PFSK-1 (cell line): Measurements from ENCODE around the gene AADAT.

Source experiments
- SIN3A ChIP-seq: IDR thresholded peaks from 2 replicates; pipeline ENCODE4 v1.6.1; 2012; ENCODE audit warnings: mild to moderate bottlenecking, low read length, moderate library complexity, borderline replicate concordance; ENCODE audit not compliant: insufficient read depth
- TAF1 ChIP-seq: IDR thresholded peaks from 2 replicates; pipeline ENCODE4 v1.6.1; 2012; ENCODE audit warnings: low read length, control low read depth, borderline replicate concordance; ENCODE audit not compliant: insufficient read depth
- TF ChIP-seq, protein P1 (sequence below), 2 experiments: IDR thresholded peaks; 2 replicates each; pipeline versions ENCODE4 v1.6.1 to v1.8.0; 2011 to 2012; ENCODE audit warnings: low read depth in 2 of 2, low read length in 2 of 2, control low read depth in 1 of 2, inconsistent platforms in 1 of 2, mild to moderate bottlenecking in 1 of 2, moderate library complexity in 1 of 2; ENCODE audit not compliant: insufficient read depth in 1 of 2

- TF ChIP-seq TAF1 (no peak), SIN3A (no peak)
- TF ChIP-seq, protein P1, sequence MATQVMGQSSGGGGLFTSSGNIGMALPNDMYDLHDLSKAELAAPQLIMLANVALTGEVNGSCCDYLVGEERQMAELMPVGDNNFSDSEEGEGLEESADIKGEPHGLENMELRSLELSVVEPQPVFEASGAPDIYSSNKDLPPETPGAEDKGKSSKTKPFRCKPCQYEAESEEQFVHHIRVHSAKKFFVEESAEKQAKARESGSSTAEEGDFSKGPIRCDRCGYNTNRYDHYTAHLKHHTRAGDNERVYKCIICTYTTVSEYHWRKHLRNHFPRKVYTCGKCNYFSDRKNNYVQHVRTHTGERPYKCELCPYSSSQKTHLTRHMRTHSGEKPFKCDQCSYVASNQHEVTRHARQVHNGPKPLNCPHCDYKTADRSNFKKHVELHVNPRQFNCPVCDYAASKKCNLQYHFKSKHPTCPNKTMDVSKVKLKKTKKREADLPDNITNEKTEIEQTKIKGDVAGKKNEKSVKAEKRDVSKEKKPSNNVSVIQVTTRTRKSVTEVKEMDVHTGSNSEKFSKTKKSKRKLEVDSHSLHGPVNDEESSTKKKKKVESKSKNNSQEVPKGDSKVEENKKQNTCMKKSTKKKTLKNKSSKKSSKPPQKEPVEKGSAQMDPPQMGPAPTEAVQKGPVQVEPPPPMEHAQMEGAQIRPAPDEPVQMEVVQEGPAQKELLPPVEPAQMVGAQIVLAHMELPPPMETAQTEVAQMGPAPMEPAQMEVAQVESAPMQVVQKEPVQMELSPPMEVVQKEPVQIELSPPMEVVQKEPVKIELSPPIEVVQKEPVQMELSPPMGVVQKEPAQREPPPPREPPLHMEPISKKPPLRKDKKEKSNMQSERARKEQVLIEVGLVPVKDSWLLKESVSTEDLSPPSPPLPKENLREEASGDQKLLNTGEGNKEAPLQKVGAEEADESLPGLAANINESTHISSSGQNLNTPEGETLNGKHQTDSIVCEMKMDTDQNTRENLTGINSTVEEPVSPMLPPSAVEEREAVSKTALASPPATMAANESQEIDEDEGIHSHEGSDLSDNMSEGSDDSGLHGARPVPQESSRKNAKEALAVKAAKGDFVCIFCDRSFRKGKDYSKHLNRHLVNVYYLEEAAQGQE (IDR thresholded peaks at IDR 0.05; ENCODE audit: insufficient read depth in 1 of 2, low read depth in 2 of 2, low read length in 2 of 2), result no peak
Measured at GRCh38 chr4:170097681-170098080, 7.9 kb upstream of the AADAT start.
